OCI-LY7 (cell line): ENCODE measurements around the gene ALPG.
"Not testable (repeated sequence)": the region's sequence is repeated elsewhere in the genome, so short reads cannot be mapped to it uniquely, and the experiment has no call there.

Experiments used
- CTCF ChIP-seq: fragments of 200-600 bp; sonication (generic); conservative IDR thresholded peaks from 2 replicates; pipeline ENCODE4 v1.5.1; 2014; ENCODE audit warnings: mild to moderate bottlenecking, antibody characterized with exemption, low read length, moderate library complexity, mixed read lengths
- EZH2phosphoT487 ChIP-seq: fragments of 200-600 bp; sonication (generic); IDR thresholded peaks from 2 replicates; pipeline ENCODE4 v1.6.1; 2018; ENCODE audit warnings: low read depth, borderline replicate concordance, mild to moderate bottlenecking, mixed run types, antibody characterized with exemption, low read length, moderate library complexity, mixed read lengths

- TF ChIP-seq CTCF, EZH2phosphoT487: not testable (repeated sequence)
Measured at GRCh38 chr2:232423407-232423806, 16.8 kb downstream of the ALPG start.
